Thoracic aorta (tissue), 2 donors: ENCODE data around the gene ZNF770. TPM values are rescaled to one million over a fixed set of nuclear protein-coding genes. Genes with fewer than 3 reads are reported as not detected.
"Not testable (repeated sequence)": the region's sequence is repeated elsewhere in the genome, so short reads cannot be mapped to it uniquely, and the experiment has no call there.

Source experiments
- ATAC-seq: fragments of 150-250 bp; one replicate; pipeline ENCODE4 v1.8.0; 2017; ENCODE audit warnings: low read depth; ENCODE audit not compliant: insufficient number of reproducible peaks, low FRiP score
- DNase-seq: peaks from one replicate; pipeline ENCODE4 v3.0.0-alpha.2; 2020; ENCODE audit warnings: low spot score
- H3K27ac ChIP-seq, 2 donors: fragments of 200-600 bp; sonication (generic); 1 replicate in 1 of 2; 2 replicates in 1 of 2; pipeline ENCODE4 v1.5.1; 2016; ENCODE audit warnings: mild to moderate bottlenecking in 2 of 2, moderate library complexity in 2 of 2
- H3K27me3 ChIP-seq: fragments of 200-600 bp; sonication (generic); replicated peaks from 2 replicates; pipeline ENCODE4 v1.6.0; 2016; ENCODE audit warnings: mild to moderate bottlenecking; ENCODE audit not compliant: insufficient read depth
- H3K36me3 ChIP-seq: fragments of 200-600 bp; sonication (generic); one replicate; pipeline ENCODE4 v1.5.1; 2016
- H3K4me1 ChIP-seq, 2 donors: fragments of 200-600 bp; sonication (generic); 1 replicate in 1 of 2; 2 replicates in 1 of 2; pipeline versions ENCODE4 v1.5.1 to v1.6.0; 2016; ENCODE audit warnings: low read depth in 2 of 2, mild to moderate bottlenecking in 1 of 2; ENCODE audit not compliant: control insufficient read depth in 1 of 2
- H3K4me3 ChIP-seq: fragments of 200-600 bp; sonication (generic); 2 replicates; pipeline ENCODE4 v1.5.1; 2016; ENCODE audit warnings: mild to moderate bottlenecking
- H3K9me3 ChIP-seq: fragments of 200-600 bp; sonication (generic); 2 replicates; pipeline ENCODE4 v1.5.1; 2016
- CTCF ChIP-seq: fragments of 200-600 bp; sonication (generic); IDR thresholded peaks from one replicate; pipeline ENCODE4 v1.5.1; 2019; ENCODE audit warnings: antibody characterized with exemption
- total RNA-seq, 2 donors: library from RNA; depleted of rRNA; stranded (reverse); fragments of >200 nt; gene quantifications; one replicate each; pipeline versions ENCODE4 v1.1.0 to v1.2.3, GENCODE V29; 2016

ZNF770 gene
- total RNA-seq, 2 donors from 2014 or later, result 13.7 to 31.4 TPM

- DNase-seq (no peak), ATAC-seq (no peak)
These were observed 44.4 kb downstream of the ZNF770 start for GRCh38 chr15:34943711-34944110.

GRCh38 chr15:34943264-34943663 is 44.8 kb downstream of the ZNF770 start:
- not testable (repeated sequence) for H3K4me3 ChIP-seq, H3K27me3 ChIP-seq, ATAC-seq, H3K9me3 ChIP-seq, DNase-seq, H3K4me1 ChIP-seq, H3K27ac ChIP-seq
- H3K36me3 ChIP-seq, result peaks cover 23% of the 10 kb centered on the region

More at GRCh38 chr15:34943711-34944110, 44.4 kb downstream of the ZNF770 start:
- Histone ChIP-seq H3K4me1 (peaks cover 0 to 6% of the 10 kb centered on the region in 2 donors), H3K4me3 (no peak overlapping the region), H3K9me3 (no peaks in the 10 kb centered on the region), H3K27me3 (no peaks in the 10 kb centered on the region), H3K27ac (no peak overlapping the region), H3K36me3 (peaks cover 26% of the 10 kb centered on the region)
- TF ChIP-seq CTCF, result no peak

GRCh38 chr15:34942363-34942762 is 45.7 kb downstream of the ZNF770 start:
- no peak for TF ChIP-seq CTCF
- no peaks in the 10 kb centered on the region for H3K27me3 ChIP-seq
- no peak for DNase-seq
- peaks cover 21% of the 10 kb centered on the region for H3K36me3 ChIP-seq
- no peaks in the 10 kb centered on the region for H3K9me3 ChIP-seq
- H3K27ac ChIP-seq, result no peak overlapping the region
- peaks cover 0 to 6% of the 10 kb centered on the region in 2 donors for H3K4me1 ChIP-seq
- ATAC-seq, result no peak
- H3K4me3 ChIP-seq, result no peak overlapping the region

GRCh38 chr15:34941831-34942230 is 46.3 kb downstream of the ZNF770 start:
- DNase-seq, result no peak
- no peaks in the 10 kb centered on the region for H3K9me3 ChIP-seq
- H3K27me3 ChIP-seq, result no peaks in the 10 kb centered on the region
- TF ChIP-seq CTCF, result no peak
- peaks cover 23% of the 10 kb centered on the region for H3K36me3 ChIP-seq
- no peak overlapping the region for H3K27ac ChIP-seq
- no peak overlapping the region for H3K4me3 ChIP-seq
- H3K4me1 ChIP-seq, result peaks cover 0 to 6% of the 10 kb centered on the region in 2 donors
- ATAC-seq, result no peak

GRCh38 chr15:34941185-34941698 is 46.8 kb downstream of the ZNF770 start:
- H3K36me3 ChIP-seq, result peaks cover 26% of the 10 kb centered on the region
- H3K27me3 ChIP-seq, result no peaks in the 10 kb centered on the region
- no peak overlapping the region for H3K4me3 ChIP-seq
- H3K27ac ChIP-seq, result no peak overlapping the region
- no peak for ATAC-seq
- H3K9me3 ChIP-seq, result no peaks in the 10 kb centered on the region
- peaks cover 0 to 6% of the 10 kb centered on the region in 2 donors for H3K4me1 ChIP-seq
- no peak for TF ChIP-seq CTCF
- no peak for DNase-seq

GRCh38 chr15:34933432-34933975 is 54.6 kb downstream of the ZNF770 start:
- Histone ChIP-seq H3K27me3 (no peaks in the 10 kb centered on the region), H3K4me1 (no peaks in the 10 kb centered on the region), H3K9me3 (no peaks in the 10 kb centered on the region), H3K36me3 (peaks cover 42% of the 10 kb centered on the region), H3K4me3 (no peak overlapping the region), H3K27ac (no peak overlapping the region)
- TF ChIP-seq CTCF, result no peak
- DNase-seq, result no peak
- no peak for ATAC-seq

GRCh38 chr15:34928349-34928748 is 59.7 kb downstream of the ZNF770 start:
- peaks cover 27% of the 10 kb centered on the region for H3K36me3 ChIP-seq
- not testable (repeated sequence) for H3K4me1 ChIP-seq, H3K4me3 ChIP-seq, H3K27ac ChIP-seq, ATAC-seq, DNase-seq, H3K9me3 ChIP-seq, H3K27me3 ChIP-seq
